ENCODE measurements around the gene INPP5D.

The INPP5D gene

DNA sequence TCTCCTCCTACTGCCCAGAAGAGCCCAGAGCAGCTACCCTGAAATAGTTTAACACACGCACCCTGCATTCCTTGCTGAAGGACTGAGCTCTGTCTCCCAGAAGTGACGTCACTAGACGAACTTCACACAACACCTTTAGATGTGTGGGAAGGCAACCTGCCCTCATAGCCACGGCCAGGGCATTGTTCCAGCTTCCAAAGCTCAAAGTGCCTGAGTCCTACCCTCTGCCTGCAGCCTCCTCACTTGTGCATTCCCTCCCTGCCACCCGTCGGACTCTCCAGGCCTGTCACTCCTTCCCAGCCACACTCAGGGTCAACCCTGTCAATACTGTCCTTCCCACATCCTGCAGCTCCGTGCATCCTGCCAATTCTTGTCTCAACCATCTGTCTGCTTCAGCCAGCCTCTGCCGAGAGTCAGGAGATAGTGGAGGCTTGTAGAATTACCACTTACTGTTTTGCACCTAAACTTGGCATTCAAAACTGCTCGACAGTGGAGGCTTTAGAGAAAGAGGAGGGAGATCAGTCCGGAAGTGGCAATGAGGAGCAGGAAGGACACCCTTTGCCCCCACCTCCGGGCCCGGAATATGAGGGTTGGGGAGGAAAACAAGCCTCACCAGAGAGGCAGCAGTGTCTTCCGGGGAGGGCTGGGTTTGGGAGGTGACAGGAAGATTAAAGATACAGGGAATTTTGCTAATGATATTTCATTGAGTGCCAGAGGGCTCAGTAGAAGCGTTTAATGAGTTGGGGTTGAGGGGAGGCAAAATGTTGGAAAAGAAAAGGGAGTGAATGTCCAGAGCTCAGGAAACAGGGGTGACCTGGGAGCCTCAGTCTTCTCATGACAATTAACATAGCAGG is 119.1 kb downstream of the INPP5D start:
- TF ChIP-seq, protein P1, sequence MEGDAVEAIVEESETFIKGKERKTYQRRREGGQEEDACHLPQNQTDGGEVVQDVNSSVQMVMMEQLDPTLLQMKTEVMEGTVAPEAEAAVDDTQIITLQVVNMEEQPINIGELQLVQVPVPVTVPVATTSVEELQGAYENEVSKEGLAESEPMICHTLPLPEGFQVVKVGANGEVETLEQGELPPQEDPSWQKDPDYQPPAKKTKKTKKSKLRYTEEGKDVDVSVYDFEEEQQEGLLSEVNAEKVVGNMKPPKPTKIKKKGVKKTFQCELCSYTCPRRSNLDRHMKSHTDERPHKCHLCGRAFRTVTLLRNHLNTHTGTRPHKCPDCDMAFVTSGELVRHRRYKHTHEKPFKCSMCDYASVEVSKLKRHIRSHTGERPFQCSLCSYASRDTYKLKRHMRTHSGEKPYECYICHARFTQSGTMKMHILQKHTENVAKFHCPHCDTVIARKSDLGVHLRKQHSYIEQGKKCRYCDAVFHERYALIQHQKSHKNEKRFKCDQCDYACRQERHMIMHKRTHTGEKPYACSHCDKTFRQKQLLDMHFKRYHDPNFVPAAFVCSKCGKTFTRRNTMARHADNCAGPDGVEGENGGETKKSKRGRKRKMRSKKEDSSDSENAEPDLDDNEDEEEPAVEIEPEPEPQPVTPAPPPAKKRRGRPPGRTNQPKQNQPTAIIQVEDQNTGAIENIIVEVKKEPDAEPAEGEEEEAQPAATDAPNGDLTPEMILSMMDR (IDR thresholded peaks at IDR 0.05; ENCODE audit: borderline replicate concordance, control extremely low read depth, extremely low read depth, insufficient read depth, missing control alignments) = no peak
- in situ Hi-C loops (cut with MboI; ENCODE audit: low sequenced_read_pairs, unreplicated experiment) = no loop called here
- no peak for DNase-seq (ENCODE audit: low spot score)

DNA sequence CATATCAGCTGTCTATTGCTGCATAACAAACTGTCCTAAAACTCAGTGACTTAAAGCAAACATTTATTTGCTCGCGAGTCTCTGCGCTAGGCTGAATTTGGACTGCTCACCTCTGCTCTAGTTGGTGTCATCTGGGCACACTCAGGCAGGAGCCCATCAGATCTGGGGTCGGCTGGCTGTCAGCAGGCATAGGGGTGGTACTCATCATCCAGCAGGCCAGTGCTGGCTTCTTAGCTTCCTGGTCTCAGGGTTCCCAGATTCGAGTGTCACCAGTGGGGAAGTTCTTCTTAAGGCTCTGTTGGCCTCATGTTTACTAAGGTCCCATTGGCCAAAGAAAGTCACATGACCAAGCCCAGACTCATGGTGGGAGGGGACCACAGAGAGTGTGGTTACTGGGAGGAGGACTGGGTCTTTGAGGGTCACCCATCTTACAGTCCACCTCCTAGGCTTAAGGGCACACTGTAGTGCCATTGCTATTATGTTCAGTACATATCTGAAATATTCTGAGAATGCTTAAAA is 119.8 kb downstream of the INPP5D start:
- in situ Hi-C loops (cut with MboI; ENCODE audit: low sequenced_read_pairs, unreplicated experiment) = no loop called here
- TF ChIP-seq, protein P1 (IDR thresholded peaks at IDR 0.05; ENCODE audit: borderline replicate concordance, control extremely low read depth, extremely low read depth, insufficient read depth, missing control alignments) = no peak

DNA sequence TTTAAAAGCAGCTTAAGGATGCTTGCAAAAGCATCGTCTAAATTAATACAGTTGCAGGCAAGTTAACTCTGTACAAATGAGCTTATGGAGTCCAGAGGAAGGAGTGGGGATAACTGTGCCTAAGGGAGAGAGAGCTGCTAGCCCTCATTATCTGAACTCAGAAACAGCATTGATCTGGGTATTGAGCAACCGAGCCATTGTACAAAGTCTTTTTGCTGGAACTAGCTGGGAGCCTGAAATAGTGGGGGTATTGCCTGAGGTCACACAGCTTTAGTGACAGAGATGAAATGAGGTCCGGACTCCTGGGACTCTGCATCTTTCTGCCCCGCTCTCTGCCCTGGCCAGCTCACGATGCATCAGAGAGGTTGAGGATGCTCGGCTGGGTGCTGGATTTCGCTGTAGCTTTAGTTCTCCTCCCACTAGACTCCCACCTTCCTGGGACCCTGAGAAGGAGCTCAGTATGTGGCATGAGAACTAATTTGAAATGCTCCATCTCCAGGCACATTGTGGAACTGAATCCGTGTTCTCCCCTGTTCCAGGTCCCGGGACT is 123.8 kb downstream of the INPP5D start:
- DNase-seq (ENCODE audit: low spot score) = no peak
- TF ChIP-seq, protein P1 (IDR thresholded peaks at IDR 0.05; ENCODE audit: borderline replicate concordance, control extremely low read depth, extremely low read depth, insufficient read depth, missing control alignments) = no peak
- in situ Hi-C loops (cut with MboI; ENCODE audit: low sequenced_read_pairs, unreplicated experiment) = no loop called here

More for the DNA sequence above, 119.8 kb downstream of the INPP5D start:
- DNase-seq (ENCODE audit: low spot score) = no peak

DNA sequence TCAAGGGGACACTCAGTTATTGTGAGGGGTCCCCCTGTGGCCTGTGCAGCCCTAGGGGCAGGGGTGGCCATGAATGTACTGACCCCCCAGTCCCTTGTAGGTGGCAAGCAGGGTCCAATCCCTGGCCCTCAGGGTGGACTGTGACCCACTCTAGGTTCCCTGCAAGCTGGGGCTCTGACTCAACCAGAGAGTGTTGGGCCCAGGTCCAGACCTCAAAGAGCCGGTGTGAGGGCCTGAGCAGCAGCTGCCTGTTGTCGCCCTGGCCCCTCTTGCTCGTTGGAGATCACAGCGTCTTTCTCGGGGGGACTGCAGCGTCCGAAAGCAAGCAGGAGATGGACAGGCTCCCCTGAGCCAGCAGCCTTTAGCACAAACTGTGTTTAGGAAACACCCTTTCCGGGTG is 124.5 kb downstream of the INPP5D start:
- in situ Hi-C loops (cut with MboI; ENCODE audit: low sequenced_read_pairs, unreplicated experiment) = no loop called here
- no peak for DNase-seq (ENCODE audit: low spot score)
- TF ChIP-seq, protein P1 (IDR thresholded peaks at IDR 0.05; ENCODE audit: borderline replicate concordance, control extremely low read depth, extremely low read depth, insufficient read depth, missing control alignments) = no peak

DNA sequence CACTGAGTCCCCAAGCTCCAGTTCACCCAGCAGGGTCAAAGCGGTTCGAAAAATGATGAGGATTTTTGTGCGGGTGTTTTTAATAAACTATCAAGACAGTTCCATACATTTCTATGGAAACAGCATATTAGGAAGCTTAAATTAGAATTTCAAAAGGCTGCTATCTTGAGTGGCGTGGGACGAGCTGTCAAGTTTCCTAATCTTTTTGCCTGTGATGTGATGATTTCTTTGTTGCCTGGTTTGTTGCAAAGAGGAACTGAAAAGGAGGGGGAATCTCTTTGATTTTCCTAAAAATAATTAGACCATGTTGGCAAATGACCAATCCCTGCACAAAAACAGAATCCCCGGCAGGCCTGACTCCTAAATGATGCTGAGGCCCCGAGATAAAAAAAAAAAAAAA is 125.2 kb downstream of the INPP5D start:
- TF ChIP-seq, protein P1 (IDR thresholded peaks at IDR 0.05; ENCODE audit: borderline replicate concordance, control extremely low read depth, extremely low read depth, insufficient read depth, missing control alignments) = no peak
- in situ Hi-C loops (cut with MboI; ENCODE audit: low sequenced_read_pairs, unreplicated experiment) = no loop called here
- no peak for DNase-seq (ENCODE audit: low spot score)

DNA sequence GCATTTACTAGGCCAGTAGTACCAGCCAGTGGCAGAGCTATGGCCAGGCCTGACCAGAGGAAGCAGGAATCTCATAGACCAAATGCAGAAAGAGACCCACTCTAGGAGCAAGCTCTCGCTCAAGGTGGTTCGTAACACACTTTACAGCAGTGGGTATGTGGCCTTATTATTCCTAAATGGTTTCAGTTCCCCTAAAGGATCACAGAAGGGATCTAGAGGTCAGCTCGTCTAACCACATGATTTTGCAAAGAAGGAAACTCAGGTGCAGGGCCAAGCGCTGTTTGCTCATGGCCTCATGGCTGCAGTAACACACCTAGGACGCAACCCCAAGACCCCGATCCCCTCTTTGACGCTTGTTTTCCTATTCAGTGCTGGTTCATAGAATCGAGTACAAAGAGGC is 125.8 kb downstream of the INPP5D start:
- TF ChIP-seq, protein P1 (IDR thresholded peaks at IDR 0.05; ENCODE audit: borderline replicate concordance, control extremely low read depth, extremely low read depth, insufficient read depth, missing control alignments) = no peak
- in situ Hi-C loops (cut with MboI; ENCODE audit: low sequenced_read_pairs, unreplicated experiment) = no loop called here
- no peak for DNase-seq (ENCODE audit: low spot score)

All from GM13976 (cell line).